NCI-H1417 (cell line): ENCODE data around the gene MXD3.
"Not testable (repeated sequence)": the region's sequence is repeated elsewhere in the genome, so short reads cannot be mapped to it uniquely, and the experiment has no call there.

Experiments
- DNase-seq, 3 experiments: peaks; one replicate each; lab custom pipeline; 2025; lab: John Stamatoyannopoulos, UW

Gene MXD3

DNA sequence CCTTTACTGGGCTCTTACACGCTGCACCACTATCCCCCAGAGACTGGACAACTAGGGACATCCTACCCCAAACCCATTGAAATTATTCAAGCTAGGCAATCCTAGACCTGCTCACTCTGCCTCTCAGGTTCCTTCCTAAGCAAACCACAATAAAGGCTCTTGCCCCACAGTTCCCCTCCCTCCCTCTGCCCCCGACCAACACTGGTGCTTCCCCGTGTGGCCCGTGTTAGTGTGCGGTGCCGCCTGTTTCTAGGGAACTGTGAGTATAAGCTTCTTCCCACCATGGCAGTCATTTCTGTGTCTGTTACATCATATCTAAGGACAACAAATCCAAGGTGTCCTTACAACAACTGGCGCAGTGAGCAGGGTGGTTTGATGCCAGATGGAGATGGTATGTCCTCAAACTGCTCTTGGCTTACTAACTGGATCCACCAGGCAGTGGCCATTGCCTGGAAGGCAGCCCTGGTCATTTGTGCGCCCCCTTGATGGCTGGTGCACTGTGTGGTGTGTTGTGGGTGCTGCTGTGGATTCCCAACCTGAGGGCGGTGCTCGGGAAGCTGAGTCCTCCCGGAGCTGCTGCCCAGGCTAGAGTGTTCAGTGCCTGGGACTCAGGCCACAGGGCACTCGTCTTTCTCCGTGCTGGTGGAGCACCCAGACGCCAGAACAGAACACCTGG, 8.4 kb upstream of the MXD3 start:
- DNase-seq = no peak

DNA sequence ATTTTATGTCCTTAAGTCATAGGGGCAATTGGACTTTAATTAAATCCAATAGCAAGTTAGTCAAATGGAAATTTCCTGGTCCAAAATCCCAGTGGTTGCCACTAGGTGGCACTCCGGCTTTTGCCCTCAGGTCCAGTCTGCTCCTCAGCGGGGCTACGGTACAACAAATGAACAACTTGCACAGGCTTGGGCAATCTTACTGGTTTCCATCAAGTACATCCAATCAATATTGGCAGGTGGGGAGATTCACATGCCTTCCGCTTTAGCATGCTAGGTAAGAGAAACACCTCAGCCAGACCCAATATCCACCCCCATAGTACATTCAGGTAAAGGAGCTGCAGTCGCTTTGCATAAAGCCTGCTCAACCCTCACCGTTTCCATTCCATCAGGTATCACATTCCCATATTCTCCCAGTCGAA, 6.3 kb upstream of the MXD3 start:
- peak; percentile 33 to 73 (median 64) for DNase-seq

GRCh38 chr5:177316005-177316404, 4.3 kb upstream of the MXD3 start:
- DNase-seq = no peak

- no peak for DNase-seq
Measured at GRCh38 chr5:177315411-177315810, 3.7 kb upstream of the MXD3 start.

- DNase-seq = no peak
Measured at GRCh38 chr5:177314376-177315342, 3.0 kb upstream of the MXD3 start.

GRCh38 chr5:177313561-177314259, 2.0 kb upstream of the MXD3 start:
- DNase-seq = no peak

- DNase-seq = peak; percentile 54 to 73 (median 61)
Measured at GRCh38 chr5:177312649-177313181, 1.0 kb upstream of the MXD3 start.

- peak in 1 of 3 experiments; percentile 40 for DNase-seq
Measured at GRCh38 chr5:177311392-177311722, 341 bp downstream of the MXD3 start.

GRCh38 chr5:177310757-177311391, 824 bp downstream of the MXD3 start:
- peak in 2 of 3 experiments; percentile 45 to 61 for DNase-seq

DNA sequence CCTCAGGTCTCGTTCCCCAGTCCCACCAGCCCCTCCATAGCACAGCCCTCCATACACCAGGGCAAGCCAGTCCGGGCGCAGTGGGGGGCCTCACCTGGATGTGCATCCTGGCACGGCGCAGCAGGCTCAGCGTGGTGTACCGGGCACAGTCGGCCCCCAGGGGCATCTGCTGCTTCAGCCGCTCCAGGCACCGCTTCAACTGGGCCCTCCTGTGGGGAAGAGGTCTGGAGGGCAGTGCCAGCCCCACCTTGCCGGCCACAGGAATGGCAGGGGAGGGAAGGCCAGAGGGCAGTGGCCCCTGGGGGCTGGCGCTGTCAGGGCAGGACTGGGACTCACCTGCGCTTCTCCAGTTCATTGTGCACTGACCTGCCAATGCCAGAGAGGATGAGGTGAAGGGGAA, 1.4 kb downstream of the MXD3 start:
- peak in 2 of 3 experiments; percentile 45 to 61 for DNase-seq

DNA sequence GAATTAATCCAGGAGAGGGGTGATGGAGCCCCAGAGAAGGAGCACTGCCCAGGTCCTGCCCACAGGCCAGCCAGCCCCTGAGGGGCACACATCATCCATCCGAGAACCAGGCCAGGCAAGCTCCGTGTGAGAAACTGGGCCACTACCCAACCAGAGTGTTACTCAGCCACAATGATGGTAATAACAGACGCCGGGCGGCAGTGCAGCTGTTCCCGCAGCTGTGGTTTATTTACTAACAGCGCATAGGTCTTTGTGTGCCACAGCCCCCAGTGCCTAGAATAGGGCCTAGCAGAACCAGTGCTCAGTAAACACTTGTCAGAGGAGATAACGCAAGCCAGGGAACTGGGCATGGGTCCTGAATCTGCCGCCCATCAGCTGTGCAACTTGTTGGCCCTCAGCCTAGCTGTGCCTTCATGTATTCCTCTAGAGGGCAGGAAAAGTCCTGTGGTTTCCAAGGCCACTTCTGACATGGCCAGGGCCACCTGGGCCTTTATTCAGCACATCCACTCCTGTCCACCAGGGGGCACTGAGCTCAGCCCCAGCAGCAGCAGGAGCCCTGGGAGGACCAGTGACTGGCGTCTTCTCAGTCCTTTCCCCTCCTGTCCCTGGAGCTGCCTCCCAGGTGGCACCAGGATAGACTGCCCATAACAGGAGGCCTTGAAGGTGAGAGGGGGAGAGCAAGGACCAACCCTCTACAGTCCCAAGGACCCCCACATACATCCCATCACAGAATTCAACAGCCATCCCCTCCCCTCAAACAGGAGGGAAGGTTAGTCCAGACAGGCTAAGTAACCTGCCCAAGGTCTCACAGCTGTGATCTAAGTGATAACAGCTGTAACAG, 2.1 kb downstream of the MXD3 start:
- DNase-seq = peak; percentile 23 to 56 (median 55)

GRCh38 chr5:177308740-177309139, 3.0 kb downstream of the MXD3 start:
- DNase-seq = no peak

DNA sequence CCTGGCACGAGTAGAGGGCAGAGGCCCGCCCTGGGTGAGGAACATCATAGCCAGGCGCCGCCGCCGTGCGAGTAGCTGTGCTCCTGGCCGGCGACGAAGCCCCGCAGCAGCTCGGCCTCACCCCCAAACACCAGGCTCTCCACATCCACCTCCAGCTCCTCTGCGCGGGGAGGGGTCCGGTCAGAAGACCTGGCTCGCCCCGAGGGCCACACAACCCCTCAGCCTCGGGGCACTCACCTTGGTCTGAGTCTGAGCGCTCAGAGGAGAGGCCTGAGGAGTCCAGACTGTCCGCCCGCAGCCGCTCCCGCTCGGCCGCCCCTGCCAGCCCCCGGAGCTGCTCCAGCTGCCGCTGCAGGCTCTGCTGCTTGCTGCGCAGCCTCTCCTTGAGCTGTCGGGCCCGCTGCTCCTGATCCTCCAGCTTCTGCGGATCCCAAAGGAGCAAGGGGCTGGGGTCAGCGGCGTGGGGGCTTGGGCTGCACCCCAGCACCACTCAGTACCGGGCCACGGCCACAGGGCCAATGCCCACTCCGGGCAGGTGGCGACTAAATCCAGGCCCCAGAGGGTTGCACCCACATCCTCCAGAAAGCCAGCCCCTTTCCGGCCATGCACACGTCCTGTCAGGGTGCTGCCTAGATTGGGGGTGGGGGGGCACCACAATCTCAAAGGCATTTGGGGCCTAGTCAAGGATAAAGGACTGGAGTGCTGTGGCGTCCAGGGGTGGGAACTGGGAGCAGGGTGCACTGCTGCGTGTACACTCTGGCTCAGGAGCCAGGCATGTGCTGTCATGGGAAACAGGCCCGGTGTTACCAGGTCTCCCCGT, 3.9 kb downstream of the MXD3 start:
- no peak for DNase-seq

GRCh38 chr5:177306674-177307543, 4.8 kb downstream of the MXD3 start:
- DNase-seq = no peak

GRCh38 chr5:177306103-177306640, 5.5 kb downstream of the MXD3 start:
- DNase-seq = not testable (repeated sequence)

GRCh38 chr5:177304392-177305119, 7.1 kb downstream of the MXD3 start:
- peak in 1 of 3 experiments; percentile 18 for DNase-seq

- DNase-seq = peak in 1 of 3 experiments; percentile 55
Measured at GRCh38 chr5:177303925-177304391, 7.7 kb downstream of the MXD3 start.
